ENCODE data around the gene MMP11.
"Not testable (repeated sequence)": the region's sequence is repeated elsewhere in the genome, so short reads cannot be mapped to it uniquely, and the experiment has no call there.

MMP11 gene, protein sequence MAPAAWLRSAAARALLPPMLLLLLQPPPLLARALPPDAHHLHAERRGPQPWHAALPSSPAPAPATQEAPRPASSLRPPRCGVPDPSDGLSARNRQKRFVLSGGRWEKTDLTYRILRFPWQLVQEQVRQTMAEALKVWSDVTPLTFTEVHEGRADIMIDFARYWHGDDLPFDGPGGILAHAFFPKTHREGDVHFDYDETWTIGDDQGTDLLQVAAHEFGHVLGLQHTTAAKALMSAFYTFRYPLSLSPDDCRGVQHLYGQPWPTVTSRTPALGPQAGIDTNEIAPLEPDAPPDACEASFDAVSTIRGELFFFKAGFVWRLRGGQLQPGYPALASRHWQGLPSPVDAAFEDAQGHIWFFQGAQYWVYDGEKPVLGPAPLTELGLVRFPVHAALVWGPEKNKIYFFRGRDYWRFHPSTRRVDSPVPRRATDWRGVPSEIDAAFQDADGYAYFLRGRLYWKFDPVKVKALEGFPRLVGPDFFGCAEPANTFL

DNA sequence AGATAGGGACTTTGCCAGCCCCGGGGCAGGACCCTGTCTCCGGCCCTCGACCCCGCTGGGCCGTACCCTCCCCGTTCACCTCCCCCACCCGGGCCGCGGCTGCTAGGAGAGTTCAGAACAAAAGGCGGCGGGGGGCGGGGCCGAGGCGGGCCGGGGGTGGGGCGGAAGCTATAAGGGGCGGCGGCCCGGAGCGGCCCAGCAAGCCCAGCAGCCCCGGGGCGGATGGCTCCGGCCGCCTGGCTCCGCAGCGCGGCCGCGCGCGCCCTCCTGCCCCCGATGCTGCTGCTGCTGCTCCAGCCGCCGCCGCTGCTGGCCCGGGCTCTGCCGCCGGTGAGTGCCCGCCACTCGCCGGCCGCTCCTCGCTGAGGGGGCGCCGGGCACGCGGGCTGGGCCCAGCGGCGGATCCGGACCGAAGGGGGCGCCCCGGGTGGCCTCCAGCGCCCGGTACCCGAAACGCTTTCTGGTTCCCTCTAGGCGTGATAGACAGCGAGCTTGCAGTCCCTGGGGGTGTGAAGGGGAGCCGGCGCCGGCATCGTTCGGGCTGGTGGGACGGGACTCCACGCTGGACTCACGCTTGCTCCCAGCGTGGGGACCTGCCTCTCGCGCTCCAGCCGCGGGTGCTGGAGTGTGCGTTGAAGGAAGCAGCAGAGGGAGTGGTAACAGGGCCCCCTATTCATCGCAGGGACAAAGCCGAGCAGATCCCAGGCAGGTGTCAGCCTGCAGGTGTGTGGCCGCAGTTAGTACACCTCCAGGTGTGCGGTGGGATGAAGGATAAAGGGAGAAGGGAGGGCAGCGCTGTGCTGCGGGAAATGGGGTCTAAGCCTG lies at the start of gene MMP11:
TSS of gene MMP11 (plus strand) at position 201 of the 825 bp plus-strand sequence. CDS start at position 223, 22 bp downstream.
- peak within 1 kb of the TSS; percentile 53 for H3K4me3 ChIP-seq (ENCODE audit: low read depth, low read length)
- TF ChIP-seq, protein P1, sequence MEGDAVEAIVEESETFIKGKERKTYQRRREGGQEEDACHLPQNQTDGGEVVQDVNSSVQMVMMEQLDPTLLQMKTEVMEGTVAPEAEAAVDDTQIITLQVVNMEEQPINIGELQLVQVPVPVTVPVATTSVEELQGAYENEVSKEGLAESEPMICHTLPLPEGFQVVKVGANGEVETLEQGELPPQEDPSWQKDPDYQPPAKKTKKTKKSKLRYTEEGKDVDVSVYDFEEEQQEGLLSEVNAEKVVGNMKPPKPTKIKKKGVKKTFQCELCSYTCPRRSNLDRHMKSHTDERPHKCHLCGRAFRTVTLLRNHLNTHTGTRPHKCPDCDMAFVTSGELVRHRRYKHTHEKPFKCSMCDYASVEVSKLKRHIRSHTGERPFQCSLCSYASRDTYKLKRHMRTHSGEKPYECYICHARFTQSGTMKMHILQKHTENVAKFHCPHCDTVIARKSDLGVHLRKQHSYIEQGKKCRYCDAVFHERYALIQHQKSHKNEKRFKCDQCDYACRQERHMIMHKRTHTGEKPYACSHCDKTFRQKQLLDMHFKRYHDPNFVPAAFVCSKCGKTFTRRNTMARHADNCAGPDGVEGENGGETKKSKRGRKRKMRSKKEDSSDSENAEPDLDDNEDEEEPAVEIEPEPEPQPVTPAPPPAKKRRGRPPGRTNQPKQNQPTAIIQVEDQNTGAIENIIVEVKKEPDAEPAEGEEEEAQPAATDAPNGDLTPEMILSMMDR (IDR thresholded peaks at IDR 0.05; ENCODE audit: low read depth, low read length): no peak

DNA sequence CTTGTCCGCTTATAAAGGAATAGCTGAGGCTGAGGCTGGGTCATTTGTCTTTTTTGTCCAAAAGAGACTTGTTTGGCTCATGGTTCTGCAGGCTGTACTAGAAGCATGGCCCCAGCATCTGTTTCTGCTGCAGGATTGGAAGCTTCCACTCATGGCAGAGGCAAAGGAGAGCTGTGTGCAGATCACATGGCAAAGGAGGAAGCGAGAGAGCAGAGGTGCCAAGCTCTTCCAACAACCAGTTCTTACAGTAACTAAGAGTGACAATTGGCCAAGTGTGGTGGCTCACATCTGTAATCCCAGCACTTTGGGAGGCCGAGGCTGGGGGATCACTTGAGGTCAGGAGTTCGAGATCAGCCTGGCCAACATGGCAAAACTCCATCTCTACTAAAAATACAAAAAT lies 44.5 kb upstream of the MMP11 start:
- H3K4me3 ChIP-seq (ENCODE audit: low read depth, low read length): not testable (repeated sequence)

DNA sequence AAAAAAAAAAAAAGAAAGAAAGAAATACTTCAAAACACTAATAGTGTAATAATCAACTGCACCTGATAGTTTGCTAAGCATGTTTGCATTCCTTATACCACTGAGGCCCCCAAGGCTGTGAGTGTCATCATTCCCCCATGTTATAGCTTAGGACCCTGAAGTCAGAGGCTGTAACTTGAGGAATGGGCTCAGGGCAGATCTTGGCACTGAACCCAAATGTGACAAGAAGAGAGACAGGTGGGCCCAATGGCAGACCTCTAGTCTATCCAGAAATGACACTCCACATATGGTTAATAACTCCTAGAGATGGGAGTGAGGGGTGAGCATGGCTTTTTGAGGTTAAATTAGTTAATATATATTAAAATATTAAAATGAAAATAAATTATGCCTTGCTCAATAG lies 35.0 kb upstream of the MMP11 start:
- TF ChIP-seq, protein P1 (IDR thresholded peaks at IDR 0.05; ENCODE audit: low read depth, low read length): no peak
- no peak overlapping the region for H3K4me3 ChIP-seq (ENCODE audit: low read depth, low read length)

DNA sequence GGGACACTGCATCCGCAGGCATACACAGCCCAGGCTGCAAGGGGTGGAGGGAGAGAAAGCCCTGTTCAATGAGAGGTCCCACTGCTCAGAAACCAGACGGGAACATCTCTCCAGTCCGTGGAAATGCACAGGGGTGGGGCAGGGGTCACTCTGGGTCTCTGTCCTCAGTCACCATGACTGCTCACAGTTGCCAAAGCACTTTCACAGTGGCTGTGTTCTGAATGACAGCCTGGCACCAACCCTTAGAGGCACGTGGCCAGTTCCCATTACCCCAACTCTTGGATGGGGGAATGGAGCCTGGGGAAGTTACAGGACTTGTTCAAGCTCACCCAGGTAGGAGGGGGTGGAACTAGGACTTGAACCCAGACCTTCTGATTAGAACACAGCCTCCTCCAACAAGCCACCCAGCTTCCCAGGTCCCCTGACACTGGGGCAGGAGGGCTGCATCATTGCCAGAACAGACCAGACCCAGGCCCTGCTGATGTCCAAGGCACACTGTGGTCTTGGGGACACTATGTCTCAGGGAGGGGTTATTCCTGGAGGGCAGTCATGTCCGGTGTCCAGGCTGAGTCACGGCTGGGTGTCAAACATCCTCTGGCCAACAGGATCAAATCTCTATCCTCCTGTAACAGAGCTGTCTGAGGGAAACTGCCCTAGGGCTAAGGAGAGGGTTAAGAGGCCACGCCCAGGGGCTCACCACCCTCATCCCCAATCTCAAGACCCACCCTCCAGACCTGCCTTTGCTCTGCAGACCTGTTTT lies 30.0 kb upstream of the MMP11 start:
- no peak overlapping the region for H3K4me3 ChIP-seq (ENCODE audit: low read depth, low read length)
- TF ChIP-seq, protein P1 (IDR thresholded peaks at IDR 0.05; ENCODE audit: low read depth, low read length): no peak

DNA sequence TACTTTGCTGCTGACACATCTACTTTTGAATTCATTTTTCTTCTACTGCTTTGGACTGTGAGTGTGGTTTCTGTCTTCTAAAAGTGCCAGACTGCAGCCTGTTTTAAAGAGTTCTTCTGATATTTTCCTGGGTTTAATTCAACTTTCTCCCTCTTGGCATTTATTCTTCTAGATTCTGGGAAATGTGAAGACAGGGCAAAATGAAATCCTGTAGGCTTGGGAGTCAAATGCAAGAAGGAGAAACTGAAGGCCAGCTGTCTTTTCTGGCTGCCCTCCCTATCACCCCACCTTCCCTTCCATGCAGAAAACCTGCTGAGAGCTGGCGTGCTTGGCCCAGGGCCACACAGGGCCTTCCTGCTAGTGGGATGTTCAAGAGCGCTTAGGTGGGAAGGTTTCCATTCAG lies 29.3 kb upstream of the MMP11 start:
- TF ChIP-seq, protein P1 (IDR thresholded peaks at IDR 0.05; ENCODE audit: low read depth, low read length): no peak

DNA sequence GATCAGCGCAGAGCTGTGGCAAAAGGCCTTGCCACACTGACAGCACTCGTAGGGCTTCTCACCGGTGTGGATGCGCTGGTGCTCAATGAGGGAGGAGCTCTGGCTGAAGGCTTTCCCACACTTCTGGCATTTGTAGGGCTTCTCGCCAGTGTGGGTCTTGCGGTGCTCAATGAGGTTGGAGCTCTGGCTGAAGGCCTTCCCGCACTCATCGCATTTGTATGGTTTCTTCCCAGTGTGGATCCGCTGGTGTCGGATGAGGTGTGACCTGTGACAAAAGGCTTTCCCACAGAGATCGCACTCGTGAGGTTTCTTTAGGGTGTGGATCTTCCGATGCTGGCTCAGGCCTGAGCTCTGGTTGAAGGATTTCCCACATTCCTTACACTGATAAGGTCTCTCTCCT lies 28.6 kb upstream of the MMP11 start:
- TF ChIP-seq, protein P1 (IDR thresholded peaks at IDR 0.05; ENCODE audit: low read depth, low read length): no peak

More for the DNA sequence above, 29.3 kb upstream of the MMP11 start:
- no peak overlapping the region for H3K4me3 ChIP-seq (ENCODE audit: low read depth, low read length)

DNA sequence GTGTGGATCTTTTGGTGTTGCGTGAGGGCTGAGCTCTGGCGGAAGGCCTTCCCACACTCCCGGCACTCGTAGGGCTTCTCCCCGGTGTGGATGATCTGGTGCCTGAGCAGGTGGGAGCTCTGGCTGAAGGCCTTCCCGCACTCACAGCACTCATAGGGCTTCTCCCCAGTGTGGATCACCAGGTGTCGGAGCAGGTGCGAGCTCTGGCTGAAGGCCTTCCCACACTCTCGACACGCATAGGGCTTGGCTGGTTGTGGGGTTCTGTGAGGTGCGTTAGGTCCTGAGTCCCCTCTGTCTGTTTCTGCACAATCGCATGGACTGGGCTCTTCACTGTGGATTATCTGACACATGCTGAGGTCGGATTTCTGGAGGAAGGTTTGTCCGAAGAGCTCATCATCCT lies 28.2 kb upstream of the MMP11 start:
- no peak overlapping the region for H3K4me3 ChIP-seq (ENCODE audit: low read depth, low read length)
- TF ChIP-seq, protein P1 (IDR thresholded peaks at IDR 0.05; ENCODE audit: low read depth, low read length): no peak

More for the DNA sequence above, 28.6 kb upstream of the MMP11 start:
- no peak overlapping the region for H3K4me3 ChIP-seq (ENCODE audit: low read depth, low read length)

Measured in WI38 (cell line).